K562 (cell line): ENCODE results near the gene EPSTI1.
"Not testable (repeated sequence)": the region's sequence is repeated elsewhere in the genome, so short reads cannot be mapped to it uniquely, and the experiment has no call there.

ENCODE experiments used
- EZH2 ChIP-seq: IDR thresholded peaks from 2 replicates; pipeline ENCODE4 v1.6.1; 2012; ENCODE audit warnings: low read depth, mild to moderate bottlenecking, inconsistent platforms, low read length, borderline replicate concordance
- MEF2A ChIP-seq: IDR thresholded peaks from 2 replicates; pipeline ENCODE4 v1.6.1; 2011; ENCODE audit warnings: low read depth, mild to moderate bottlenecking, low read length, moderate library complexity; ENCODE audit not compliant: control insufficient read depth
- NR3C1 ChIP-seq: sonication (generic); formaldehyde crosslinking; IDR thresholded peaks from 2 replicates; pipeline ENCODE4 v1.8.1; 2022; ENCODE audit warnings: missing genetic modification reagents
- RAD21 ChIP-seq, 2 experiments: fragments of 250-450 bp in 1 of 2; fragments of 450-650 bp in 1 of 2; sonication (Bioruptor Pico) in 1 of 2; formaldehyde crosslinking in 1 of 2; IDR thresholded peaks in 1 of 2; conservative IDR thresholded peaks in 1 of 2; 2 replicates each; pipeline versions ENCODE4 v1.4.0 to v1.8.0; 2020 to 2022; ENCODE audit warnings: mild to moderate bottlenecking in 2 of 2, moderate library complexity in 1 of 2
- ZKSCAN1 ChIP-seq: fragments of 150-350 bp; IDR thresholded peaks from 2 replicates; pipeline ENCODE4 v1.6.1; 2016; ENCODE audit warnings: low read depth, low read length
- TF ChIP-seq, protein P1 (sequence below), 3 experiments: IDR thresholded peaks in 2 of 3; conservative IDR thresholded peaks in 1 of 3; 2 replicates each; pipeline ENCODE4 v1.5.1; 2011 to 2012; ENCODE audit warnings: low read length in 3 of 3, mild to moderate bottlenecking in 3 of 3, control low read depth in 2 of 3, improper control_type of control experiment in 1 of 3, inconsistent platforms in 1 of 3, low read depth in 1 of 3, mixed read lengths in 1 of 3, moderate library complexity in 1 of 3; ENCODE audit not compliant: insufficient read depth in 2 of 3

DNA sequence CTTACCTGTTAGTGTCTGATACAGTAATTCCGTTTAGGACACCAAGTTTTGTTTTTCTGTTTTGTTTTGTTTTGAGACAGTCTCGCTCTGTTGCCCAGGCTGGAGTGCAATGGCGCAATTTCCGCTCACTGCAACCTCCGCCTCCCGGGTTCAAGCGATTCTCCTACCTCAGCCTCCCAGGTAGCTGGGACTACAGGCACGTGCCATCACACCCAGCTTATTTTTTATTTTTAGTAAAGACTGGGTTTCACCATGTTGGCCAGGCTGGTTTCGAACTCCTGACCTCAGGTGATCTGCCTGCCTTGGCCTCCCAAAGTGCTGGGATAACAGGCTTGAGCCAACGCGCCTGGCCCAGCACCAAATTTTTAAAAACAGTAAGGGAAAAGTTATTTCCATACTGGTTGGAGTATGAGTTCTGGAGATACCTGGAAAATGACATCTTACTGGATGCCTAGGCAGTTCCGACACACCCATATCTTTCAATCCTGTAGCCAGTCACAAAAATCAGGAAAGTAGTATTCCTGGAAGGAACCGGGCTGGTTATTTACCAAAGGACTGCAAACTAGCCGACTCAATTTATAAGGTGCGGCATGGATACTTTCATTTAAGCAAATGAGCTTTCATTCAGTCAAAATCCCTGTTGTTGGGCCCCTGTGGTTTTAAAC lies 676 bp downstream of the EPSTI1 start:
- not testable (repeated sequence) for TF ChIP-seq EZH2; NR3C1; RAD21 (CRISPR knock-in tag; conservative IDR thresholded peaks at IDR 0.05 in 1 of 2, IDR thresholded peaks at IDR 0.05 in 1 of 2); ZKSCAN1; MEF2A
- TF ChIP-seq, protein P1, sequence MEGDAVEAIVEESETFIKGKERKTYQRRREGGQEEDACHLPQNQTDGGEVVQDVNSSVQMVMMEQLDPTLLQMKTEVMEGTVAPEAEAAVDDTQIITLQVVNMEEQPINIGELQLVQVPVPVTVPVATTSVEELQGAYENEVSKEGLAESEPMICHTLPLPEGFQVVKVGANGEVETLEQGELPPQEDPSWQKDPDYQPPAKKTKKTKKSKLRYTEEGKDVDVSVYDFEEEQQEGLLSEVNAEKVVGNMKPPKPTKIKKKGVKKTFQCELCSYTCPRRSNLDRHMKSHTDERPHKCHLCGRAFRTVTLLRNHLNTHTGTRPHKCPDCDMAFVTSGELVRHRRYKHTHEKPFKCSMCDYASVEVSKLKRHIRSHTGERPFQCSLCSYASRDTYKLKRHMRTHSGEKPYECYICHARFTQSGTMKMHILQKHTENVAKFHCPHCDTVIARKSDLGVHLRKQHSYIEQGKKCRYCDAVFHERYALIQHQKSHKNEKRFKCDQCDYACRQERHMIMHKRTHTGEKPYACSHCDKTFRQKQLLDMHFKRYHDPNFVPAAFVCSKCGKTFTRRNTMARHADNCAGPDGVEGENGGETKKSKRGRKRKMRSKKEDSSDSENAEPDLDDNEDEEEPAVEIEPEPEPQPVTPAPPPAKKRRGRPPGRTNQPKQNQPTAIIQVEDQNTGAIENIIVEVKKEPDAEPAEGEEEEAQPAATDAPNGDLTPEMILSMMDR (IDR thresholded peaks at IDR 0.05 in 2 of 3, conservative IDR thresholded peaks at IDR 0.05 in 1 of 3; ENCODE audit: insufficient read depth in 2 of 3, low read depth in 1 of 3, low read length in 3 of 3) = not testable (repeated sequence)
